WTC11 (cell line): Measurements from ENCODE around the gene TRIML1.

Experiments used
- CREB1 ChIP-seq: sonication (generic); formaldehyde crosslinking; IDR thresholded peaks from 2 replicates; pipeline ENCODE4 v1.8.0; 2023; ENCODE audit warnings: mild to moderate bottlenecking, missing genetic modification reagents
- HMGA2 ChIP-seq: fragments of 250-450 bp; sonication (Bioruptor Pico); IDR thresholded peaks from 2 replicates; pipeline ENCODE4 v1.4.0; 2021; ENCODE audit warnings: mild to moderate bottlenecking, moderate library complexity
- IRF2 ChIP-seq: sonication (generic); formaldehyde crosslinking; IDR thresholded peaks from 2 replicates; pipeline ENCODE4 v1.8.0; 2022; ENCODE audit warnings: low read depth, missing genetic modification reagents, borderline replicate concordance
- ZBTB21 ChIP-seq: sonication (generic); formaldehyde crosslinking; IDR thresholded peaks from 2 replicates; pipeline ENCODE4 v1.8.1; 2023; ENCODE audit warnings: mild to moderate bottlenecking, missing genetic modification reagents, borderline replicate concordance
- ZNF121 ChIP-seq: sonication (generic); formaldehyde crosslinking; IDR thresholded peaks from 2 replicates; pipeline ENCODE4 v1.8.0; 2023; ENCODE audit warnings: missing genetic modification reagents
- TF ChIP-seq, protein P1 (sequence below): fragments of 200-600 bp; IDR thresholded peaks from 2 replicates; pipeline ENCODE4 v1.8.0; 2022; ENCODE audit warnings: antibody characterized with exemption
- TF ChIP-seq, protein P2 (sequence below): sonication (generic); formaldehyde crosslinking; IDR thresholded peaks from 2 replicates; pipeline ENCODE4 v1.8.1; 2022; ENCODE audit warnings: missing genetic modification reagents, borderline replicate concordance
- TF ChIP-seq, protein P3 (sequence below): sonication (generic); formaldehyde crosslinking; IDR thresholded peaks from 2 replicates; pipeline ENCODE4 v1.8.0; 2022; ENCODE audit warnings: mild to moderate bottlenecking, missing genetic modification reagents
- TF ChIP-seq, protein P4 (sequence below): sonication (generic); formaldehyde crosslinking; IDR thresholded peaks from 2 replicates; pipeline ENCODE4 v1.8.1; 2022; ENCODE audit warnings: low read depth, mild to moderate bottlenecking, moderate library complexity, missing genetic modification reagents, borderline replicate concordance

DNA sequence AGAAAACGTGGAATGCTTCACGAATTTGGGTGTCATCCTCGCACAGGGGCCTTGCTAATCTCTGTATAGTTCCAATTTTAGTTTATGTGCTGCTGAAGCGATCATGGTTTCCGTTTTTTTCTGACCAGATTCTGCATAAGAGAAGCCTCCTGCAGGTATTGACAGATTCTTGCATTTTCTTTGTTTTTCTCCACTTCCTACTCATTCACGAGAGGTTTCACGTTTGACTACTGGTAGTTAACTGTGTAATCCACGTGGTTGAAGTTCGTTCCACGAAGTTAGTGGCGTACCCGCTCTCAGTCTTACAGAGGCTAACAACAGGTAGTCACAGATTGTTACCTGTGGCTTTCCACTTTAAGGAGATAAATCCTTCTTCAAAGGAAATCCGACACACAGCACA, 17.7 kb upstream of the TRIML1 start:
- TF ChIP-seq, protein P1, sequence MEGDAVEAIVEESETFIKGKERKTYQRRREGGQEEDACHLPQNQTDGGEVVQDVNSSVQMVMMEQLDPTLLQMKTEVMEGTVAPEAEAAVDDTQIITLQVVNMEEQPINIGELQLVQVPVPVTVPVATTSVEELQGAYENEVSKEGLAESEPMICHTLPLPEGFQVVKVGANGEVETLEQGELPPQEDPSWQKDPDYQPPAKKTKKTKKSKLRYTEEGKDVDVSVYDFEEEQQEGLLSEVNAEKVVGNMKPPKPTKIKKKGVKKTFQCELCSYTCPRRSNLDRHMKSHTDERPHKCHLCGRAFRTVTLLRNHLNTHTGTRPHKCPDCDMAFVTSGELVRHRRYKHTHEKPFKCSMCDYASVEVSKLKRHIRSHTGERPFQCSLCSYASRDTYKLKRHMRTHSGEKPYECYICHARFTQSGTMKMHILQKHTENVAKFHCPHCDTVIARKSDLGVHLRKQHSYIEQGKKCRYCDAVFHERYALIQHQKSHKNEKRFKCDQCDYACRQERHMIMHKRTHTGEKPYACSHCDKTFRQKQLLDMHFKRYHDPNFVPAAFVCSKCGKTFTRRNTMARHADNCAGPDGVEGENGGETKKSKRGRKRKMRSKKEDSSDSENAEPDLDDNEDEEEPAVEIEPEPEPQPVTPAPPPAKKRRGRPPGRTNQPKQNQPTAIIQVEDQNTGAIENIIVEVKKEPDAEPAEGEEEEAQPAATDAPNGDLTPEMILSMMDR = no peak
- no peak for TF ChIP-seq ZBTB21
- TF ChIP-seq, protein P2, sequence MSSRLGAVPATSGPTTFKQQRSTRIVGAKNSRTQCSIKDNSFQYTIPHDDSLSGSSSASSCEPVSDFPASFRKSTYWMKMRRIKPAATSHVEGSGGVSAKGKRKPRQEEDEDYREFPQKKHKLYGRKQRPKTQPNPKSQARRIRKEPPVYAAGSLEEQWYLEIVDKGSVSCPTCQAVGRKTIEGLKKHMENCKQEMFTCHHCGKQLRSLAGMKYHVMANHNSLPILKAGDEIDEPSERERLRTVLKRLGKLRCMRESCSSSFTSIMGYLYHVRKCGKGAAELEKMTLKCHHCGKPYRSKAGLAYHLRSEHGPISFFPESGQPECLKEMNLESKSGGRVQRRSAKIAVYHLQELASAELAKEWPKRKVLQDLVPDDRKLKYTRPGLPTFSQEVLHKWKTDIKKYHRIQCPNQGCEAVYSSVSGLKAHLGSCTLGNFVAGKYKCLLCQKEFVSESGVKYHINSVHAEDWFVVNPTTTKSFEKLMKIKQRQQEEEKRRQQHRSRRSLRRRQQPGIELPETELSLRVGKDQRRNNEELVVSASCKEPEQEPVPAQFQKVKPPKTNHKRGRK (CRISPR knock-in tag) = no peak
- TF ChIP-seq CREB1 (CRISPR knock-in tag) = no peak
- TF ChIP-seq, protein P3, sequence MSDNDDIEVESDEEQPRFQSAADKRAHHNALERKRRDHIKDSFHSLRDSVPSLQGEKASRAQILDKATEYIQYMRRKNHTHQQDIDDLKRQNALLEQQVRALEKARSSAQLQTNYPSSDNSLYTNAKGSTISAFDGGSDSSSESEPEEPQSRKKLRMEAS (CRISPR knock-in tag) = 0 out of 2 replicates have a peak, but pooled peaks have one; percentile 60
- no peak for TF ChIP-seq IRF2 (CRISPR knock-in tag)
- no peak for TF ChIP-seq ZNF121 (CRISPR knock-in tag)
- TF ChIP-seq, protein P4, sequence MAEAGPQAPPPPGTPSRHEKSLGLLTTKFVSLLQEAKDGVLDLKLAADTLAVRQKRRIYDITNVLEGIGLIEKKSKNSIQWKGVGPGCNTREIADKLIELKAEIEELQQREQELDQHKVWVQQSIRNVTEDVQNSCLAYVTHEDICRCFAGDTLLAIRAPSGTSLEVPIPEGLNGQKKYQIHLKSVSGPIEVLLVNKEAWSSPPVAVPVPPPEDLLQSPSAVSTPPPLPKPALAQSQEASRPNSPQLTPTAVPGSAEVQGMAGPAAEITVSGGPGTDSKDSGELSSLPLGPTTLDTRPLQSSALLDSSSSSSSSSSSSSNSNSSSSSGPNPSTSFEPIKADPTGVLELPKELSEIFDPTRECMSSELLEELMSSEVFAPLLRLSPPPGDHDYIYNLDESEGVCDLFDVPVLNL = no peak
- TF ChIP-seq HMGA2 (CRISPR knock-in tag) = no peak
